T-helper 2 cell treated with Interferon-gamma antibody and Interleukin-4, amounts not matched to agents 100 ng/mL and 5 ng/mL, for 36 hours (primary cell): Measurements from ENCODE around the gene KIAA0753. TPM values are rescaled to one million over a fixed set of nuclear protein-coding genes. Genes with fewer than 3 reads are reported as not detected.

ENCODE experiments used
- intact Hi-C: fragments of 100-400 bp; cut with micrococcal nuclease; formaldehyde crosslinking; loops from one replicate; pipeline ENCODE4 v1.15.1; 2023
- total RNA-seq: library from RNA; stranded (reverse); gene quantifications from 2 replicates; pipeline ENCODE4 v1.2.3, GENCODE V29; 2022

Gene KIAA0753
- total RNA-seq = 16.5 and 19.1 TPM in 2 replicates

GRCh38 chr17:6640536-6641246, at the start of gene KIAA0753, which contains the start of gene TXNDC17:
TSS of gene KIAA0753 (minus strand) at chr17:6640711. CDS start at chr17:6635103, 5,608 bp downstream.
TSS of gene TXNDC17 (plus strand) at chr17:6641060. CDS start at chr17:6641083, 23 bp downstream.
- intact Hi-C loops = loop anchor here (1.0 to 10.0 kb wide), 3 partner anchors 11 to 374 kb away; partner anchors contain the start of genes C17orf100, MED31 and PIMREG

DNA sequence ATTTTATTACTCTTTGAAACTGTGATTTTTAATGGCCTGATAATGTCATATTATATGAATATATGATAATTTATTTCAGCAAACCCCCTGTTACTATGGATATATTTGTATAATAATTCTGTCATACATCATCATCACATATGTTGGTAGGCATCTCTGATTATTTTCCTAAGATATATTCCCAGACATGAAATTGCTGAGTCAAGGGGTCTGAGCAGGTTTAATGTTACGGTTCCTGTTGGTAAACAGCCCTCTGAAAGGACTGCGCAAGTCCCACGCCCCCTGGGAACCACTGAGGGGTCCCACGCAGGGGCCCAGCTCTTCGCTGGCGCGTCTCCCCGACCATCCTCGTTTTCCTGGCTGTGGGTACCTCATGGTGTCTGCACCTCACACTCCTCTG, 48.4 kb upstream of the KIAA0753 start:
- intact Hi-C loops = no loop called here

- intact Hi-C loops = no loop called here
Measured at GRCh38 chr17:6686026-6686425, 45.5 kb upstream of the KIAA0753 start.

DNA sequence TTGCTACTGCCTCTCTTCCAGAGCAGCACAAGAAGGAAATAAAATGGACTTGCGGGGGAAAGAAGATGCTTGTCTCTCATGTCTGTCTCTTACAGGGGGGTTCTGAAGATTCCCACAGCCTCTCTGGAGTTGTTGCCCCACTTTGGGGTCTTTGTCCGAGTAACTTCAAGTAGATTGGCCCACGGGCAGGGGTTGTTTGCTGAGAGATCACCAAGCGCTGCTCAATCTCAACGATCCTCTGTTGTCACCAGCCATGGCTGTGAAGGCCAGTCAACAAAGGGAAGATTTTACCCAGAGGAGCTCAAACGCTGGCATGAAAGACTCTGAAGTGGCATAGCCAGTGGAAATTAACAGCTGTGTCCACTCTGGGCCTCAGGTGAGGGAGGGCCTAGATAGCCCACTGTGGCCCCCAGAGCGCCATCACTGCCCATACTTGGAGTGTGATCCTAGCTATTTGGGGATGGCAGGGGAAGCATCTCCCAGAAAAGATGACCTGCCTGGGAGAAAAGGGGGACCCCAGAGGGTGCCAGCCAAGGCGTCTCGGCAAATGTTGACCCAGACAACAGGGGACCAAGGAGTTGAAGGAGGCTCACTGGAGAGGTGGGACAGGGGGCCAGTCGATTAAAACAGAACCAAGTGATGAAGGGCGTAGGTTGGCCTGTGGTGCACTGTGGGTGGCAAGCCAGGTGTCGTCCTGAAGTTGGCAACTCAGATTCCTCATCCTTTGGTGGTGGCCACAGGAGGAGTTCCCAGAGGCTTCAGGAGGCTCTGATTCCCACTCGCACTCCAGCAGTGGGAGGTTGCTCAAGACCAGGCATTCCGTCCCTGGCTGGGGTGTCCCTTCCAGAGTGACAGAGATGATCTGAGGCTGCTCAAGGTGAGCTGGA, 44.6 kb upstream of the KIAA0753 start:
- intact Hi-C loops = no loop called here

GRCh38 chr17:6684460-6684783, 43.9 kb upstream of the KIAA0753 start:
- intact Hi-C loops = no loop called here

DNA sequence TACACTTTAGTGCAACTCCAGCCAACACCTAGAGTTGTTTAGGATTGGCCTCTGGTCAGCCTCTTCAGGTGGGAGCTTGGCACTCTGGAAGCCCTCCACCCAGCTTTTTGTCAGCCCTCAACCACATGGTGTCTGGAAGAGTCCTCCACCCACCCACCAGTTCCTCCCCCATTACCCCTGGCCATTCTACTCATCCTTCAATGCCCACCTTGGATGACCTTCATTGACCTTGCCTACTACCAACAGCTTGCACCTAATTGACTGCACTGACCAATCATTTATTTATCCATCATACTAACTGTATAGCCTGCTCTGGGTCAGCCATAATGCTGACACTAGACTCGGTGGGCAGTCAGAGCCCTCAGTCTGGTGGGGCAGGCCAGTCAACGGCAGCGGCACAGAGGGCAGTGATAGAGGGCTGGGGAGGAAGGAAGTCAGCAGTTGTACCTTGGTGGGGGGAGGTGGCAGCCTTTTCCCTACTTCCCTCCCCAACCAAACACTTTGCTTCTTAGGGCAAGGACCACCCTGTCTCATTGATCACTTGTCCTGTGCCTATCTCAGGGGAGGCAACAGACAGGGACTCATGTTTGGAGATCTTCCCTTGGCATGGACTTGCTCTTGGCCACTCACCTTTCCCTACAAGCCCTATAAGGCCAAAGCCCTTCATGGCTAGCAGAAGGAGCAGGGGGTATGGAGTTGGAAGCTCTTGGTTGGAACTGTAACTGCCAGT, 43.4 kb upstream of the KIAA0753 start:
- intact Hi-C loops = no loop called here

GRCh38 chr17:6683081-6683684, 42.7 kb upstream of the KIAA0753 start:
- intact Hi-C loops = no loop called here

GRCh38 chr17:6682339-6682738, 41.8 kb upstream of the KIAA0753 start:
- intact Hi-C loops = no loop called here

DNA sequence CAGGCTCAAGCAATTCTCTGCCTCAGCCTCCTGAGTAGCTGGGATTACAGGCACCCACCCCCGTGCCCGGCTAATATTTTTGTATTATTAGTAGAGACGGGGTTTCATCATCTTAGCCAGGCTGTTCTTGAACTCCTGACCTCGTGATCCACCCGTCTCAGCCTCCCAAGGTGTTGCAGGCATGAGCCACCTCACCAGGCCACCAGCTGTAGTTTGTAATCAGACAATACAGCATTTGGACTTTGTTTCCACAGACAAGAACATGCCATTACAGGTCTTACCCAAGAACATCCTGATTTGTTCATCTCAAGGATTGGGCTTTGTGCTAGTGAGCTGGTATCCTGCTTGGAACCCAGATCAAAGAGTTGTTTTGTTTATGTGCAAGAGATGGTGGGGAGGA, 41.2 kb upstream of the KIAA0753 start:
- intact Hi-C loops = no loop called here

DNA sequence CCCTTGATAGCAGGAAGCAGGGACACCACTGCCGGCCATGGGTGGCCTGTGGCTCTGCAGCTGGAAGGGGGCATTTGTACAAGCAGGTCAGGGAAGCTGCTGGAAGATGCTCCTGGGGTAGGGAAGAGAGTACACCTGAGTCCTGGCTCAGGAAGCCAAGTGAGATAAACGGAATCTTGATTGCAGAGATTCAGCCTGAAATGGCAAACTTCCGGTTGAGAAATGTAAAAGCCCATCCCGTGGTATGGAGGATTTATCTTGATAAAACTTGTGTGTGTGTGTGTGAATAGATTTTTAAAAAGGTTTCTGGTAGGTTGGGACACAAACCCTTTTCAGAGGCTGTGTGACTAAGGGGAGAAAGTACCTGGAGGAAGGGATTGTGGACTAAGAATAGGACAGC, 40.7 kb upstream of the KIAA0753 start:
- intact Hi-C loops = no loop called here

GRCh38 chr17:6679241-6679640, 38.7 kb upstream of the KIAA0753 start:
- intact Hi-C loops = no loop called here

DNA sequence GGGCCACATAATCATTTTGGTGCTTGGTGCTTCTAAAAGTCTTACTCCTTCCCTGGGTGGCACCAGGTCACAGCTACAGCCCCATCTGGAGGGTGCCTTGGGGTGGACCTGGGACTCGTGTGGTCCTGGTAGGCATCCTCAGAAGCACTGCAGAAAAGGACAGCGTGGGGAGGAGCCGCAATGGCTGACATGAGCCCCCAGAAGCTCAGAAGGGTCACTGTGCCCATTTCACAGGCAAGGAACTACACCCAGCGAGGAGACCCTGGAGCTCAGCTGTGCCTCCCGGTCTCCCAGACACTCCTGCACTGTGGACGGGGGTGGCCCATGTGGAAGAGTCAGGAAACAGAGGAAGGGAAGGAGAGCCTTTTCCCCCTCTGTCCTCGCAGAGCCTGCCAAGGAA, 37.4 kb upstream of the KIAA0753 start:
- intact Hi-C loops = no loop called here

DNA sequence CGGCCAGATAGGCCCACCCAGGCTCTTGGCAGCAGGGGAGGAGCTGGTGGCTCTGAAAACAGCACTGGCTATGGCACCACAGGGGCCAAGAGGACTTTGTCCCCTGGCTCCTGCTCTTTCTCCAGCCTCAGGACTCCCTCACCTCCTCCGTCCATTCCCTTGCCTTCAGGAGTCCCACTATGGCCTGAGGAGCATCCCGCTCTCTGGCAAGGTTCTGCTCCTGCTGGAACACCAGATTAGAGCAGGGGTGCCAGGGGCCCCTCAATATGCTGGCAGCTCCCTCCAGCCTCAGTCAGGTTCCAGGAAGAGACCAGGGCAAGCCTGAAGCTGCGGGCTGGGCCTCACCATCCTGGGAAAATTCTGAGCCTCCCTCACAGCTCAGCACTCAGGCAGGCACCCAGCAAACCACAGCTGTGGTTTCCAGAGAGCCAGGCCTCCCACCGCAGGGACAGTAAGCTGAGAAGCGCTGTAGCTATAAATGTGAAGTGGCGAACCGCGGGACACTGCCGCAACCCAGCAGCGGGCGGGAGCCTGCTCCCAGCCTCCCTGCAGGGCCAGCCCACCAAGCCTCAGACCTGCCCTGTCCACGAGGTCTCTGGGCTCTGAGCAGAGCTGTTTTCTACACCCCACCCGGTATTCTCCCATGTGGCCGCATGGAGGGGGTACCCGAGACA, 36.8 kb upstream of the KIAA0753 start:
- intact Hi-C loops = no loop called here

GRCh38 chr17:6676802-6677157, 36.3 kb upstream of the KIAA0753 start:
- intact Hi-C loops = no loop called here

DNA sequence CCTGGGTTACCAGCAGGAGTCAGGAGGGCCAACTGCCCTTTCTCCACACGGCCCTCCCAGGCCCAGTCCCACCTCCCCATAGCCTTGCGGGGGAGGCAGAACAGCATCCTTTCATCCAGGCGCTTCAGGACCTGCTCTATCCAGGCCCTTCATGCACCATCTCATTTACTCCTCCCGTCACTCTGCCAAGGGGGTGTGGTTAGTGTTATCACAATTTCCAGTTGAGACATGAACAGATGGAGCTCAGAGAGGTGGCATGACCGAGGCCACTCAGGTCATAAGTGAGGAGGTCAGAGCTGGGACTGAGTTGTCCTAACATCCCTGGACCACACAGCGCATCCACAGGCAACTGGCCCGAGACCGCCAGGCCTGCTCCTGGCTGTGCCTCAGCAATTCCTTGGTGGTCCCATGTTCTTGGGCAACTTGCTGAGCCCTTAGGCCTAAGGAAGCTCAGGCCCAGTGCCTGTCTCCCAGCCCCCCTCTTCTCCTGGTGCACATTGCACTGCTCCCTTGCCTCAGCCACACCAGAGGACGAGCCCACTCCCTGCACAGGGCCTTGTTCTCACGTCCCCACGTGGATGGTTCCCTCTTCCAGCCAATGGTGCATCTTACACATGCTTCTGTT, 34.8 kb upstream of the KIAA0753 start:
- intact Hi-C loops = no loop called here

DNA sequence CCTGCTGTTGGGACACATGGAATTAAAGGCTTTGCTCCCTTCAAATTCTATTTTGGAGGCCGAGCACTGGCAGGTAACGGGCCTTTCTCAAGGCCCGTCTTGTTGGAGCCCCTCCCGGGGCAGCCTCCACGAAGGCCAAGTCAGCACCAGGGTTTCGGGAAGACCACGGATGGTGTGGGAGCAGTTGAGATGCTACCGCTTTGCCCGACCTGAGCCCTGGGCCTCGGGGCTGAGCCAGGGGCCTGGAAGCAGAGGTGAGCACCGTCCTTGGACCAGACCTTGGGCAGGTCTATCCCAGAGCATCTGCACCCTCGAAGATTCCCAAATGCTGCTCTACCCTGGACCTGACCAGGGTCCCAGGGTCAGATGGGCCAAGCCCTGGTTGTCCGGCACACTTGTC, 34.1 kb upstream of the KIAA0753 start:
- intact Hi-C loops = no loop called here

GRCh38 chr17:6671431-6671830, 30.9 kb upstream of the KIAA0753 start:
- intact Hi-C loops = no loop called here

GRCh38 chr17:6670999-6671398, 30.5 kb upstream of the KIAA0753 start:
- intact Hi-C loops = no loop called here

GRCh38 chr17:6670571-6670970, 30.1 kb upstream of the KIAA0753 start:
- intact Hi-C loops = no loop called here

GRCh38 chr17:6669479-6670212, 29.1 kb upstream of the KIAA0753 start:
- intact Hi-C loops = loop anchor here (10.0 kb wide), 1 partner anchor 85 kb away; the partner anchor contains the start of gene XAF1
